ENCODE results near the gene RNF10. TPM values are rescaled to one million over a fixed set of nuclear protein-coding genes. Genes with fewer than 3 reads are reported as not detected.

The RNF10 gene
- total RNA-seq, 4 donors from 2014 or later = 99.9 to 162 (median 118) TPM

GRCh38 chr12:120586860-120587259 lies 52.7 kb downstream of the RNF10 start:
- intact Hi-C loops (cut with DNase I; ENCODE audit: low total_unique reads) = loop anchor here (10.0 kb wide), 2 partner anchors 58 to 128 kb away; partner anchors contain the start of genes CABP1 and UNC119B
- 94% methylated on average over 2 of the region's 2 CpGs for WGBS, 2 donors

GRCh38 chr12:120588371-120588770 lies 54.2 kb downstream of the RNF10 start:
- DNase-seq (ENCODE audit: low spot score in 2 of 2) = no peak
- WGBS, 2 donors = 93 to 96% methylated on average over 1 of the region's 1 CpG
- TF ChIP-seq POLR2A (IDR thresholded peaks at IDR 0.05) = no peak
- TF ChIP-seq, protein P1, sequence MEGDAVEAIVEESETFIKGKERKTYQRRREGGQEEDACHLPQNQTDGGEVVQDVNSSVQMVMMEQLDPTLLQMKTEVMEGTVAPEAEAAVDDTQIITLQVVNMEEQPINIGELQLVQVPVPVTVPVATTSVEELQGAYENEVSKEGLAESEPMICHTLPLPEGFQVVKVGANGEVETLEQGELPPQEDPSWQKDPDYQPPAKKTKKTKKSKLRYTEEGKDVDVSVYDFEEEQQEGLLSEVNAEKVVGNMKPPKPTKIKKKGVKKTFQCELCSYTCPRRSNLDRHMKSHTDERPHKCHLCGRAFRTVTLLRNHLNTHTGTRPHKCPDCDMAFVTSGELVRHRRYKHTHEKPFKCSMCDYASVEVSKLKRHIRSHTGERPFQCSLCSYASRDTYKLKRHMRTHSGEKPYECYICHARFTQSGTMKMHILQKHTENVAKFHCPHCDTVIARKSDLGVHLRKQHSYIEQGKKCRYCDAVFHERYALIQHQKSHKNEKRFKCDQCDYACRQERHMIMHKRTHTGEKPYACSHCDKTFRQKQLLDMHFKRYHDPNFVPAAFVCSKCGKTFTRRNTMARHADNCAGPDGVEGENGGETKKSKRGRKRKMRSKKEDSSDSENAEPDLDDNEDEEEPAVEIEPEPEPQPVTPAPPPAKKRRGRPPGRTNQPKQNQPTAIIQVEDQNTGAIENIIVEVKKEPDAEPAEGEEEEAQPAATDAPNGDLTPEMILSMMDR (IDR thresholded peaks at IDR 0.05) = no peak
- intact Hi-C loops (cut with DNase I; ENCODE audit: low total_unique reads) = loop anchor here (10.0 kb wide), 2 partner anchors 56 to 126 kb away; partner anchors contain the start of genes CABP1 and UNC119B
- H3K4me3 ChIP-seq (ENCODE audit: low read depth, poor library complexity, severe bottlenecking) = no peak overlapping the region

More at GRCh38 chr12:120586860-120587259, 52.7 kb downstream of the RNF10 start:
- TF ChIP-seq, protein P1 (IDR thresholded peaks at IDR 0.05) = no peak
- no peak for TF ChIP-seq POLR2A (IDR thresholded peaks at IDR 0.05)
- no peak overlapping the region for H3K4me3 ChIP-seq (ENCODE audit: low read depth, poor library complexity, severe bottlenecking)
- no peak for DNase-seq (ENCODE audit: low spot score in 2 of 2)

GRCh38 chr12:120588948-120589930 lies 55.1 kb downstream of the RNF10 start:
- 66 to 76% methylated on average over 17 of the region's 17 CpGs for WGBS, 2 donors

GRCh38 chr12:120590741-120591407 lies 56.7 kb downstream of the RNF10 start:
- intact Hi-C loops (cut with DNase I; ENCODE audit: low total_unique reads) = no loop called here
- H3K4me3 ChIP-seq (ENCODE audit: low read depth, poor library complexity, severe bottlenecking) = no peak overlapping the region
- no peak for DNase-seq (ENCODE audit: low spot score in 2 of 2)
- 71 to 82% methylated on average over 6 of the region's 6 CpGs for WGBS, 2 donors
- no peak for TF ChIP-seq POLR2A (IDR thresholded peaks at IDR 0.05)
- TF ChIP-seq, protein P1 (IDR thresholded peaks at IDR 0.05) = no peak

More at GRCh38 chr12:120588948-120589930, 55.1 kb downstream of the RNF10 start:
- no peak overlapping the region for H3K4me3 ChIP-seq (ENCODE audit: low read depth, poor library complexity, severe bottlenecking)
- no peak for TF ChIP-seq POLR2A (IDR thresholded peaks at IDR 0.05)
- TF ChIP-seq, protein P1 (IDR thresholded peaks at IDR 0.05) = no peak
- intact Hi-C loops (cut with DNase I; ENCODE audit: low total_unique reads) = loop anchor here (10.0 kb wide), 2 partner anchors 56 to 126 kb away; partner anchors contain the start of genes CABP1 and UNC119B
- no peak for DNase-seq (ENCODE audit: low spot score in 2 of 2)

DNA sequence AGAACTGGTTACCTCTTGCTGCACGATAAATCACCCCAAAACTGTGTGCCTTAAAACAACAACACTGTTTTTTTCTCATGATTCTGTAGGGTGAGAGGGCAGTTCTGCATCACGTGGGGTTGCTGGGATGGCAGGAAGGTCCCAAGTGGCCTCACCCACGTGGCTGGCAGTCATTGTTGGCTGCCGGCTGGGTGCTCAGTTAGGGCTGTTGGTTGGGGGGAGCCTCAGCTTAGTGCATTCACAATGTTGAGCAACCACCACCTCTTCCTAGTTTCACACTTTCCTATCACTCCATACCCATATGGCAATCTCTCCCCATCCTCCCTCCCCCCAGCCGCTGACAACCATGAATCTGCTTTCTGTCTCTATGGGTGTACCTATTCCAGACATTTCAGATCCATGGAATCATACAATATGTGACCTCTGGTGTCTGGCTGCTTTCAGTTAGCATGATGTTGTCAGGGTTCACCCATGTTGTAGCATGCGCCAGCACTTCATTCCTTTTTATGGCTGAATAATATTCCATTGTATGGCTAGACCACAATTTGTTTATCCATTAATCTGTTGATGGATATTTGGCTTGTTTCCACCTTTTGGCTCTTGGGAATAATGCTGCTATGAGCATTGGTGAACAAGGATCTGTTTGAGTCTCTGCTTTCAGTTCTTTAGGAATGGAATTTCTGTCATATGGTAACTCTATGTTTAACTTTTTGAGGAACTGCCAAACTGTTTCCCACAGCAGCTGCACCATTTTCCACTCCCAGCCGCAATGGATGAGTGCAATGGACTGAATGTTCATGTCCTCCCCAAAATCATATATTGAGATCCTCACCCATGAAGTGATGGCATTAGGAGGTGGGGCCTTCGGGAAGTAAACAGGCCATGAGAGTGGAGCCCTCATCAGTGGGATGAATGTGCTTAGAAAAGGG lies 58.2 kb downstream of the RNF10 start:
- no peak for TF ChIP-seq POLR2A (IDR thresholded peaks at IDR 0.05)
- TF ChIP-seq, protein P1 (IDR thresholded peaks at IDR 0.05) = no peak
- 70 to 72% methylated on average over 8 of the region's 8 CpGs for WGBS, 2 donors
- intact Hi-C loops (cut with DNase I; ENCODE audit: low total_unique reads) = no loop called here

More for the DNA sequence above, 58.2 kb downstream of the RNF10 start:
- no peak for DNase-seq (ENCODE audit: low spot score in 2 of 2)
- no peak overlapping the region for H3K4me3 ChIP-seq (ENCODE audit: low read depth, poor library complexity, severe bottlenecking)
